GM12801 (cell line): ENCODE data around the gene PDLIM1.

Experiments used
- CTCF ChIP-seq: IDR thresholded peaks from one replicate; pipeline ENCODE4 v1.5.1; 2011; ENCODE audit warnings: control low read depth; ENCODE audit not compliant: insufficient read length; ENCODE audit errors: extremely low read depth

PDLIM1 gene

GRCh38 chr10:95285556-95285955 lies 5.2 kb downstream of the PDLIM1 start:
- no peak for TF ChIP-seq CTCF

- TF ChIP-seq CTCF = no peak
Measured at GRCh38 chr10:95284807-95285206, 6.0 kb downstream of the PDLIM1 start.

GRCh38 chr10:95282107-95282506 lies 8.7 kb downstream of the PDLIM1 start:
- TF ChIP-seq CTCF = no peak

- no peak for TF ChIP-seq CTCF
Measured at GRCh38 chr10:95281206-95281605, 9.6 kb downstream of the PDLIM1 start.

- TF ChIP-seq CTCF = no peak
Measured at GRCh38 chr10:95280637-95281036, 10.2 kb downstream of the PDLIM1 start.

- TF ChIP-seq CTCF = no peak
Measured at GRCh38 chr10:95279042-95279820, 11.6 kb downstream of the PDLIM1 start.

GRCh38 chr10:95278061-95278988 lies 12.5 kb downstream of the PDLIM1 start:
- no peak for TF ChIP-seq CTCF
